Natural killer cell (primary cell): ENCODE data around the gene SLC17A8. TPM values are rescaled to one million over a fixed set of nuclear protein-coding genes. Genes with fewer than 3 reads are reported as not detected.

Experiments
- ATAC-seq, 3 donors: fragments of 150-1000 bp in 2 of 3; fragments of 200-7000 bp in 1 of 3; cut with Tn5 transposase; 1 replicate in 1 of 3; 2 replicates in 2 of 3; pipeline ENCODE4 v1.10.0; 2021; ENCODE audit warnings: mild to moderate bottlenecking in 2 of 3, moderate library complexity in 2 of 3
- DNase-seq, 2 donors: peaks; one replicate each; pipeline versions ENCODE4 v3.0.0 to v3.0.0-alpha.2; 2013 to 2021; ENCODE audit warnings: mixed read lengths in 1 of 2
- H3K27ac ChIP-seq: one replicate; pipeline ENCODE4 v1.5.1; 2013; ENCODE audit warnings: mild to moderate bottlenecking, low read length
- H3K27me3 ChIP-seq: one replicate; pipeline ENCODE4 v1.6.1; 2013; ENCODE audit warnings: low read length; ENCODE audit not compliant: control insufficient read depth, insufficient read depth
- H3K36me3 ChIP-seq: one replicate; pipeline ENCODE4 v1.6.1; 2013; ENCODE audit warnings: low read length; ENCODE audit not compliant: control insufficient read depth, insufficient read depth
- H3K4me1 ChIP-seq: one replicate; pipeline ENCODE4 v1.6.1; 2013; ENCODE audit warnings: low read length; ENCODE audit not compliant: control insufficient read depth, insufficient read depth
- H3K4me3 ChIP-seq: one replicate; pipeline ENCODE4 v1.5.1; 2013; ENCODE audit warnings: low read length
- H3K9me3 ChIP-seq: one replicate; pipeline ENCODE4 v1.6.1; 2013; ENCODE audit warnings: low read length; ENCODE audit not compliant: control insufficient read depth, insufficient read depth
- H3K27ac Mint-ChIP-seq, 2 donors: one replicate each; pipeline ENCODE4 v1.8.0; 2022; ENCODE audit warnings: mild to moderate bottlenecking in 2 of 2, mixed read lengths in 2 of 2, moderate library complexity in 1 of 2
- H3K27me3 Mint-ChIP-seq, 2 donors: one replicate each; pipeline ENCODE4 v1.8.0; 2022; ENCODE audit warnings: low read depth in 2 of 2, mixed read lengths in 2 of 2
- H3K36me3 Mint-ChIP-seq: one replicate; pipeline ENCODE4 v1.8.0; 2022; ENCODE audit warnings: mixed read lengths
- H3K4me1 Mint-ChIP-seq, 2 donors: one replicate each; pipeline ENCODE4 v1.8.0; 2022; ENCODE audit warnings: mixed read lengths in 2 of 2
- H3K4me3 Mint-ChIP-seq: one replicate; pipeline ENCODE4 v1.8.0; 2022; ENCODE audit warnings: mild to moderate bottlenecking, moderate library complexity, mixed read lengths
- H3K9me3 Mint-ChIP-seq, 2 donors: one replicate each; pipeline ENCODE4 v1.8.0; 2022; ENCODE audit warnings: mixed read lengths in 2 of 2
- CTCF ChIP-seq: fragments of 200-600 bp; IDR thresholded peaks from one replicate; pipeline ENCODE4 v1.8.0; 2022; ENCODE audit warnings: antibody characterized with exemption
- WGBS: methylation state at CpG from one replicate; pipeline ENCODE4 v1.1.7; 2013; ENCODE audit warnings: missing lambda C conversion rate; ENCODE audit not compliant: insufficient coverage; 5-methylcytosine and 5-hydroxymethylcytosine counted together
- intact Hi-C: fragments of 100-400 bp; cut with micrococcal nuclease; formaldehyde crosslinking; loops from one replicate; pipeline ENCODE4 v1.14.2; 2022
- total RNA-seq, 4 donors: library from RNA; stranded (reverse); fragments of 120-200 nt in 1 of 4; gene quantifications; one replicate each; pipeline versions ENCODE4 v1.2.3 to v1.2.4, GENCODE V29; 2013 to 2022

SLC17A8 gene
- total RNA-seq, 3 donors from 2014 or later (not counting 1 experiment from before 2014, with no cell fraction given), result not detected

GRCh38 chr12:100359248-100359647 lies 2.4 kb downstream of the SLC17A8 start:
- DNase-seq (no peak), ATAC-seq (no peak)
- H3K4me3 Mint-ChIP-seq, result no peak overlapping the region
- TF ChIP-seq CTCF, result no peak
- H3K36me3 Mint-ChIP-seq, result no peaks in the 10 kb centered on the region
- H3K4me1 Mint-ChIP-seq, result no peaks in the 10 kb centered on the region
- Histone ChIP-seq H3K4me1 (no peaks in the 10 kb centered on the region), H3K4me3 (no peak overlapping the region), H3K27me3 (no peaks in the 10 kb centered on the region), H3K9me3 (no peaks in the 10 kb centered on the region), H3K36me3 (no peaks in the 10 kb centered on the region), H3K27ac (no peak overlapping the region)
- H3K27me3 Mint-ChIP-seq, result peaks cover 28 to 32% of the 10 kb centered on the region in 2 donors
- 84% methylated on average over 3 of the region's 3 CpGs for WGBS
- H3K9me3 Mint-ChIP-seq, result no peaks in the 10 kb centered on the region
- no peak overlapping the region for H3K27ac Mint-ChIP-seq
- intact Hi-C loops, result no loop called here

GRCh38 chr12:100359822-100360221 lies 2.9 kb downstream of the SLC17A8 start:
- WGBS, result 86% methylated on average over 2 of the region's 2 CpGs
- Mint-ChIP-seq H3K27ac (no peak overlapping the region), H3K27me3 (peaks cover 22 to 26% of the 10 kb centered on the region in 2 donors), H3K4me3 (no peak overlapping the region), H3K4me1 (no peaks in the 10 kb centered on the region), H3K36me3 (no peaks in the 10 kb centered on the region), H3K9me3 (no peaks in the 10 kb centered on the region)
- Histone ChIP-seq H3K9me3 (no peaks in the 10 kb centered on the region), H3K36me3 (no peaks in the 10 kb centered on the region), H3K27ac (no peak overlapping the region), H3K4me3 (no peak overlapping the region), H3K27me3 (no peaks in the 10 kb centered on the region), H3K4me1 (no peaks in the 10 kb centered on the region)
- no peak for DNase-seq
- no peak for TF ChIP-seq CTCF
- no peak for ATAC-seq
- intact Hi-C loops, result no loop called here

GRCh38 chr12:100360450-100360849 lies 3.6 kb downstream of the SLC17A8 start:
- intact Hi-C loops, result no loop called here
- Histone ChIP-seq H3K27ac (no peak overlapping the region), H3K9me3 (no peaks in the 10 kb centered on the region), H3K4me1 (no peaks in the 10 kb centered on the region), H3K36me3 (no peaks in the 10 kb centered on the region), H3K4me3 (no peak overlapping the region), H3K27me3 (no peaks in the 10 kb centered on the region)
- no peaks in the 10 kb centered on the region for H3K9me3 Mint-ChIP-seq
- H3K27ac Mint-ChIP-seq, result no peak overlapping the region
- no peak overlapping the region for H3K4me3 Mint-ChIP-seq
- peaks cover 20 to 22% of the 10 kb centered on the region in 2 donors for H3K27me3 Mint-ChIP-seq
- H3K36me3 Mint-ChIP-seq, result no peaks in the 10 kb centered on the region
- TF ChIP-seq CTCF, result no peak
- no peak for ATAC-seq
- no peak for DNase-seq
- no peaks in the 10 kb centered on the region for H3K4me1 Mint-ChIP-seq

GRCh38 chr12:100364324-100364723 lies 7.5 kb downstream of the SLC17A8 start:
- no peaks in the 10 kb centered on the region for H3K36me3 ChIP-seq
- 75% methylated on average over 4 of the region's 4 CpGs for WGBS
- no peaks in the 10 kb centered on the region for H3K9me3 Mint-ChIP-seq
- ATAC-seq, result no peak
- H3K27me3 ChIP-seq, result no peaks in the 10 kb centered on the region
- H3K4me1 ChIP-seq, result no peaks in the 10 kb centered on the region
- H3K9me3 ChIP-seq, result no peaks in the 10 kb centered on the region
- no peak overlapping the region for H3K4me3 ChIP-seq
- H3K36me3 Mint-ChIP-seq, result no peaks in the 10 kb centered on the region
- H3K27ac Mint-ChIP-seq, result no peak overlapping the region
- DNase-seq, result no peak
- no peak for TF ChIP-seq CTCF
- H3K27me3 Mint-ChIP-seq, result peaks cover 6 to 13% of the 10 kb centered on the region in 2 donors
- no peak overlapping the region for H3K27ac ChIP-seq
- H3K4me1 Mint-ChIP-seq, result no peaks in the 10 kb centered on the region
- H3K4me3 Mint-ChIP-seq, result no peak overlapping the region
- intact Hi-C loops, result no loop called here
